ENCODE measurements around the gene APOO. TPM values are rescaled to one million over a fixed set of nuclear protein-coding genes. Genes with fewer than 3 reads are reported as not detected.

The APOO gene
- total and polyA plus RNA-seq, 9 donors: 6.0 to 39.5 (median 13.3) TPM

DNA sequence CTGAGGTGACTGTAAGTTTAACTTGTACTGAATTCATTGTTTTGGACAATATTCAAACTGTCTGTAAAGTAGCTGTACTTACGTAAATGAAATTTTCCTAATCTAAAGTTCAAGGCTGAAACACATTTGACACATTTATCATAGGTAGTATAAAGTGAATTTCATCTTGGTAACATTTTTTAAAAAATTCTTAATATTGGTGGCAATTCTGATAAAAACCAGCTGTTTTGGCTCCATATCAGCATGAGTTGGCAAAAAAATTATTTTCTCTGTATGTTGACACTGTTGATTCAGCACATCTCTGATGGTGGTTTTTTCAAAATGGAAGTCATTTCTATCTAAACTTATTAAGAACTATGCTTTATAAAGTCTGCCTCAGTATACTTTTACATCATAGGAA is 31.0 kb upstream of the APOO start:
- Histone ChIP-seq H3K27me3 (no peaks in the 10 kb centered on the region), H3K4me3 (no peak overlapping the region), H3K36me3 (no peaks in the 10 kb centered on the region), H3K27ac (no peak overlapping the region), H3K4me1 (ENCODE audit: insufficient read depth) (no peaks in the 10 kb centered on the region), H3K9me3 (no peaks in the 10 kb centered on the region)
- 6 to 21% (median 12%) methylated on average over 1 of the region's 1 CpG for WGBS, 3 donors
- DNase-seq: no peak
- intact Hi-C loops (cut with DNase I): no loop called here
- no peak for TF ChIP-seq CTCF (IDR thresholded peaks at IDR 0.05)
- TF ChIP-seq POLR2A (IDR thresholded peaks at IDR 0.05): no peak
- TF ChIP-seq EP300 (IDR thresholded peaks at IDR 0.05): no peak

DNA sequence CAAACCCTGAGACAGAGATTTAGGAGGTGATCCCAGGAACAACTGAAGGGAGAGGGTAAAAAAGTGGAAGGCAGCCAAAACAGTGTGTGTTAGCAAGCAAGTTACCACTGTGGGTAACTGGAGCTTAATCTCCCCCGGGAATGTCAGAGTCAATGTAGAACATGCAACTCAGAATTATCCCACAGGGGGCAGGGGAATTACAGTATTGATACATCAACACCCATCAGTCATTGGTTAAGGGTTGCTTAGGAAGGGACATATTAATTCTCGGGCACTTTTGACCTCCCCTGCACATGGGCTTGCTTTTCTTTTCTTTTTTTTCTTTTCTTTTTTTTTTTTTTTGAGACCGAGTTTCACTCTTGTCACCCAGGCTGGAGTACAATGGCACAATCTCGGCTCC is 29.4 kb upstream of the APOO start:
- no peaks in the 10 kb centered on the region for H3K27me3 ChIP-seq
- H3K27ac ChIP-seq: no peak overlapping the region
- WGBS, 3 donors: 71 to 83% (median 73%) methylated on average over 4 of the region's 4 CpGs
- no peak overlapping the region for H3K4me3 ChIP-seq
- intact Hi-C loops (cut with DNase I): no loop called here
- no peaks in the 10 kb centered on the region for H3K4me1 ChIP-seq (ENCODE audit: insufficient read depth)
- H3K36me3 ChIP-seq: no peaks in the 10 kb centered on the region
- no peak for DNase-seq
- H3K9me3 ChIP-seq: no peaks in the 10 kb centered on the region
- TF ChIP-seq CTCF (IDR thresholded peaks at IDR 0.05) (no peak), POLR2A (IDR thresholded peaks at IDR 0.05) (no peak), EP300 (IDR thresholded peaks at IDR 0.05) (no peak)

- no peak for DNase-seq
- Histone ChIP-seq H3K27ac (no peak overlapping the region), H3K27me3 (no peaks in the 10 kb centered on the region), H3K9me3 (no peaks in the 10 kb centered on the region), H3K36me3 (no peaks in the 10 kb centered on the region), H3K4me3 (no peak overlapping the region), H3K4me1 (ENCODE audit: insufficient read depth) (no peaks in the 10 kb centered on the region)
- 9 to 18% (median 17%) methylated on average over 1 of the region's 1 CpG for WGBS, 3 donors
- intact Hi-C loops (cut with DNase I): no loop called here
- TF ChIP-seq POLR2A (IDR thresholded peaks at IDR 0.05): no peak
- TF ChIP-seq CTCF (IDR thresholded peaks at IDR 0.05): no peak
Measured at GRCh38 chrX:23936180-23936579, 28.4 kb upstream of the APOO start.

DNA sequence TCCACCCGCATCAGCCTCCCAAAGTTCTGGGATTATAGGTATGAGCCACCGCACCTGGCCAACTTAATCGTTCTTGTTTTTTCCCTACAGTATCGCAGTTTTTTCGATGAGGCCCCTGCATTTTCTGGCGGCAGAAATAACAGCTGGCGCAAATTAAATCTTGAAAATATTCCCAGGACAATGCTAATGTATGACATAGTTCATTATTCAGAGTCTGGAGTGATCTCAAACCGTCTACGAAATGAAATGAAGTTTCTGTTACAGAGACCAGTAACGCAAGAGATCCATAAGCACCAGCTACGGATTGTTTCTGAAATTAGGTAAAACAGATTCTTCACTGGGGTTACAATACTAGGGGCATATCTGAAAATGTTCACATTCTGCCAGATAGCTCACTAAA is 27.4 kb upstream of the APOO start:
- TF ChIP-seq POLR2A (IDR thresholded peaks at IDR 0.05): no peak
- TF ChIP-seq CTCF (IDR thresholded peaks at IDR 0.05): no peak
- no peak for TF ChIP-seq EP300 (IDR thresholded peaks at IDR 0.05)
- intact Hi-C loops (cut with DNase I): no loop called here
- Histone ChIP-seq H3K4me3 (no peak overlapping the region), H3K27ac (no peak overlapping the region), H3K4me1 (ENCODE audit: insufficient read depth) (no peaks in the 10 kb centered on the region), H3K27me3 (no peaks in the 10 kb centered on the region), H3K9me3 (no peaks in the 10 kb centered on the region), H3K36me3 (no peaks in the 10 kb centered on the region)
- no peak for DNase-seq
- WGBS, 3 donors: 53 to 68% (median 68%) methylated on average over 11 of the region's 11 CpGs

- DNase-seq: no peak
- H3K27me3 ChIP-seq: no peaks in the 10 kb centered on the region
- 9 to 23% (median 16%) methylated on average over 1 of the region's 1 CpG for WGBS, 3 donors
- no peak for TF ChIP-seq EP300 (IDR thresholded peaks at IDR 0.05)
- no peak for TF ChIP-seq CTCF (IDR thresholded peaks at IDR 0.05)
- no peak for TF ChIP-seq POLR2A (IDR thresholded peaks at IDR 0.05)
- H3K27ac ChIP-seq: no peak overlapping the region
- no peaks in the 10 kb centered on the region for H3K4me1 ChIP-seq (ENCODE audit: insufficient read depth)
- no peaks in the 10 kb centered on the region for H3K9me3 ChIP-seq
- H3K4me3 ChIP-seq: no peak overlapping the region
- no peaks in the 10 kb centered on the region for H3K36me3 ChIP-seq
- intact Hi-C loops (cut with DNase I): no loop called here
Measured at GRCh38 chrX:23932046-23932445, 24.3 kb upstream of the APOO start.
